NK-92 (cell line): ENCODE data around the gene PWWP2B.
"Not testable (repeated sequence)": the region's sequence is repeated elsewhere in the genome, so short reads cannot be mapped to it uniquely, and the experiment has no call there.

Source experiments
- DNase-seq: peaks from one replicate; lab custom pipeline; 2025; ENCODE audit not compliant: unreplicated experiment; lab: John Stamatoyannopoulos, UW

PWWP2B gene

DNA sequence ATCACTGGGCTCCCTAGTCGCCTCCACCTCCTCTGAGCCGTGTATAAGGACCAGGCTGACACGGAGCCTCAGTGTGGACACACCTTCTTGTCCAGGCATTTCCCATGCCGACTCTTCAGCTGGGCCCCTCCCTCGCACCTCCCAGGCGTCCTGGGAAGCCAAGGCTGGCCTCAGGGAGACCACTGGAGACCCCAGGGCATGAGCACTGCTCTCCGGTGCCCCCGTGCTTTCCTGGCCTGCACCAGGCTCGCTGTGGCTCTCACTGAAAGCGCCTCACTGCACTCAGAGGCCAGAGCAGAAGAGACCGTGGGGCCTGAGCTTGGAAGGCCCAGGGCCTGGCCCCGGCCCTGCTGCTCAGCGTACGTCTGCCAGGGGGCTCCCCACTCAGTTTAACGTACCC, 33.6 kb upstream of the PWWP2B start:
- DNase-seq, result no peak

DNA sequence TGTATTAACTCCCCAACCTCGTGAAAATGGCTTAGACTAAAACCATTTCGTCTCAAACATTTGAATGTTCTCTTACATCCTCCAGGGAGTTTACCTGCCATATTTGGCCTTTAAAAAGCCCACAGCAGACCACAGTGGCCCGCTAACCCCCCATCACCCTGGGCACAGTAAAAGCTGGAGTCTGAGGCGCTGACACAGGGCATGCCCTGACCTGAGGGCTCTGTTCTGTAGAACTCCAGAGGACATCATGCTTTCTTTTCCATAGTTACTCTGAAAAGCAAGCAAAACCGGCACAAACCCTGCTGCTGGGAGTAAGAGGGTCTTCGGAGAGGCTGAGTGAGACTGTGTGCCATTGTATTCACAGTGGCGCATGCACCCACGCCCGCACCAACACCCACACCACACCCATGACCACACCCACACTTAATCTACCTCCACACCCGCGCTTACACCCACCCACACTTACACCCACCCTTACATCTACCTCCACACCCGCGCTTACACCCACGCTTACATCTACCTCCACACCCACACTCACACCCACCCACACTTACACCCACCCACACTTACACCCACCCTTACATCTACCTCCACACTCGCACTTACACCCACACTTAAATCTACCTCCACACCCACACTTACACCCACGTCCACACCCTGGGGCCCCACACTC, 32.9 kb upstream of the PWWP2B start:
- no peak for DNase-seq

DNA sequence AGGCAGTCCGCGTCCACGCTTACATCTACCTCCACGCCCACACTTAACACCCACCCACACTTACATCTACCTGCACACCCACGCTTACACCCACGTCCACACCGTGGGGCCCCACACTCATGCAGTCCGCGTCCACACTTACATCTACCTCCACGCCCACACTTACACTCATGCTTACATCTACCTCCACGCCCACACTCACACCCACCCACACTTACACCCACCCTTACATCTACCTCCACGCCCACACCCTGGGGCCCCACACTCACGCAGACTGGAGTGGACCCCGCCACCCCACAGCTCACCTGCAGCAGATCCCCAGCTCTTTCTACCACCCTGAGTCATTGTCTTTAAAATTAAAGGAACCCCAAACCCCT, 32.4 kb upstream of the PWWP2B start:
- no peak for DNase-seq

DNA sequence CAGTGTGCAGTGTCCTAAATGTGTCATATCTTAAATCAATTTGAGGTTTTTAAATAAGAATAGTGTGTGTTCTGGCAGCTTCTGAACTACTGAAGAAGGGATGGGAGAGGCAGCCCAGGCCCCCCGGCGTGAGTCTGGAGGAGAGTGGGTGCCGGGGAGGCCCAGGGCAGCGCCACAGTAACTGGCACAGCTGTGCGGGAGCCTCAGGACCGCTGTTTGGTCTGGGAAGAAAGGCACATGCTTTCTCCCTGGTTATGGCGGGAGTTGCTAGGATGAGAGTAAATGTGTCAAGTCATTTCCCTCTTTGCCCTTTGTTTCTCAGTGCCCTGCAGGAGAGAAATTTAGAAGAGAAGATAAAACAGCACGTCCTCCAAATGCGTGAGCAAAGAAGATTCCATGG, 31.9 kb upstream of the PWWP2B start:
- no peak for DNase-seq

DNA sequence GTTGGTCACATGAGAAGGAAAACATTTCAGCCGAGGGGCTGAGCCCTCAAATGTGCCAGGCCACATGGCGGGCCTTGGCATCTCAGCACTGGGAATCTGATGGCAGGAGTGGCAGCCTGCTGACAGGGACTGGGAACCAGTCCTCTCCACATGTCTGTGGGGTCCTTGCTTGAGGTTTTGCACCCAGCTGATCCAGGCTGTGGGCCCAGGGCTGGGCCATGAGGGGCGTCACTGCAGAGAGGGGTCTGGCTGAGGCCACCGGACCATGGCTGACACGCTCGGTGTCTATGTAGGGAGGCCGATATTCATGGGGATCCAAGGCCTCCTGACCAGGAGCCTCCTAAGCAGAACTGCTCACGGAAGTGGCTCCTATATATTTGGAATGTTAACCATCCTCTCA, 31.0 kb upstream of the PWWP2B start:
- no peak for DNase-seq

DNA sequence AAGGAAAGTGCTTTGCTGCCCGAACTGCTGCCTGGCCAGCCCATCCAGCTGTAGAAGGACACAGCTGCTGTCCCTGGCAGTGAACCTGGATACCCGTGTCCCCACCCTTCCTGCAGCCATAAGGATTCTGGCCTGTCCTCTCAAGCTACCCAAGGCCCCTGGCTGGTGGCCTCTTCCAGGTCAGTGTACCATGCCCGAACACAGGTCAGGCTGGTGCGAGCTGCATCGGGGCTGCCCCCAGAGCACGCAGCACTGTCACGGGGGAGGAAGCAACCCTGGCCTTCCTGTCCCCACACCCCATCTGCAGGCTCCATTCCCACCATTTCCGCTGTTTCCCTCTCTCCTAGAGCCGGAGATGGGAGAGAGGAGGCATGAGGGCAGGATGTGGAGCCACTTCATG, 30.5 kb upstream of the PWWP2B start:
- DNase-seq, result no peak

DNA sequence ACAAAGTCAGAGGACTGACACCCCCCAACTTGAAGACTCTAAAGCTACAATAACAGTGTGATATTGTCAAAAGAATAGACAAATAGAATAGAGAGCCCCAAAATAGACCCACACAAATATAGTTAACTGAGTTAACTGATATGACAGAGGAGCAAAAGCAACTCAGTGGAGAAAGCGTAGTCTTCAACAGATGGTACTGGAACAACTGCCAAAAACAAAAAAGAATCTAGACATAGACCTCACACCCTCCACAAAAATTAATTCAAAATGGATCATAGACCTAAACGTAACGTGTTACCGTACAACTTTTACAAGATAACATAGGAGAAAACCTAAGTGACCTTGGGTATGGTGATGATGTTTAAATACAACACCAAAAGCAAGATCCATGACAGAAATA, 28.6 kb upstream of the PWWP2B start:
- no peak for DNase-seq

DNA sequence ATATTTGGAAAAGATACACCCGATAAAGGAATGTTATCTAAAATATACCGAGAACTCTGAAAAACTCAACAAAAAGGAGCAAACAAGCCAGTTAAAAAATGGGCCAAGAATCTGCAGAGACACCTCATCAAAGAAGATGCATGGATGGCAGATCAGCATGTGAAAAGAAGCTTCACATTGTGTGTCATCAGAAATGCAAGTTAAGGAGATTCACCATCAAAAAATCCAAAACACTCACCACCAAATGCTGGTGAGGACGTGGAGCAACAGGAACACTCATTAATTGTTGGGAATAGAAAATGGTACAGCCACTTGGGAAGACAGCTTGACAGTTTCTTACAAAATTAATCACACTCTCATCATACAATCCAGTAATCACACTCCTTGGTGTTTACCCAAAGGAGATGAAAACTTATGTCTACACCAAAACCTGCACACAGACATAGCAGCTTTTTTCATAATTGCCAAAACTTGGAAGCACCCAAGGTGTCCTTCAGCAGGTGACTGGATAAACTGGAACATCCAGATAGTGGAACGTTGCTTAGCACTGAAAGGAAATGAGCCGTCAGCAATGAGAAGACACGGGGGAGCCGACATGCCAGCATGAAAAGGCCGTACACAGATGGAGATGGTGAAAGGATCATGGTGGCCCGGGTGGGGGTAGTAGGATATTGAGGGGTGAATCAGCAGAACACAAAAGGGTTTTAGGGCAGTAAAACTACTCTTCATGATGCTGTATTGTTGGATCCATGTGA, 27.9 kb upstream of the PWWP2B start:
- no peak for DNase-seq

DNA sequence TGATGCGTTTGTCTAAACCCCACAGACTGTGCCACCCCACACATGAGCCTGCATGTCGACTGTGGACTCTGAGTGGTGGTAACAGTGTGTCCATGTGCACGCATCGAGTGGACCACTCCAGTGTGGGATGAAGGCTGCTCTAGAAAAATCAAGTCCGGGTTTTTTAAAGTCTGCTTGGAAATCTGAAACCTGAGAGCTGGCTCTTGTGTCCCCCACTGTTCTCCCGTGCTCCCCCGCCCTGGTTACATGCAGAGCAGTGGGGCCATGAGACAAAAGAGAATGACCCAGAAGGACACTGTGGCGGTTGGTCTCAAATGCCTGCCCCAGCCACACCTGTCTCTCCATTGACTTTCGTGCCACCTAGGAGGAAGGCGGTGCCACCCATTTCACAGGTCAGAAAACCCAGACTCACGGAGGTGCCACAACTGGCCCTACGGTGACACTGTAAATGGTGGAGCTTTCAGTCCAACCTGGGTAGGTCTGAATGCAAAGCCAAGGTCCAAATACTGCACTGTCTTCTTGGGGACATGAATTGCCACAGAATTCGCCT, 27.3 kb upstream of the PWWP2B start:
- no peak for DNase-seq

DNA sequence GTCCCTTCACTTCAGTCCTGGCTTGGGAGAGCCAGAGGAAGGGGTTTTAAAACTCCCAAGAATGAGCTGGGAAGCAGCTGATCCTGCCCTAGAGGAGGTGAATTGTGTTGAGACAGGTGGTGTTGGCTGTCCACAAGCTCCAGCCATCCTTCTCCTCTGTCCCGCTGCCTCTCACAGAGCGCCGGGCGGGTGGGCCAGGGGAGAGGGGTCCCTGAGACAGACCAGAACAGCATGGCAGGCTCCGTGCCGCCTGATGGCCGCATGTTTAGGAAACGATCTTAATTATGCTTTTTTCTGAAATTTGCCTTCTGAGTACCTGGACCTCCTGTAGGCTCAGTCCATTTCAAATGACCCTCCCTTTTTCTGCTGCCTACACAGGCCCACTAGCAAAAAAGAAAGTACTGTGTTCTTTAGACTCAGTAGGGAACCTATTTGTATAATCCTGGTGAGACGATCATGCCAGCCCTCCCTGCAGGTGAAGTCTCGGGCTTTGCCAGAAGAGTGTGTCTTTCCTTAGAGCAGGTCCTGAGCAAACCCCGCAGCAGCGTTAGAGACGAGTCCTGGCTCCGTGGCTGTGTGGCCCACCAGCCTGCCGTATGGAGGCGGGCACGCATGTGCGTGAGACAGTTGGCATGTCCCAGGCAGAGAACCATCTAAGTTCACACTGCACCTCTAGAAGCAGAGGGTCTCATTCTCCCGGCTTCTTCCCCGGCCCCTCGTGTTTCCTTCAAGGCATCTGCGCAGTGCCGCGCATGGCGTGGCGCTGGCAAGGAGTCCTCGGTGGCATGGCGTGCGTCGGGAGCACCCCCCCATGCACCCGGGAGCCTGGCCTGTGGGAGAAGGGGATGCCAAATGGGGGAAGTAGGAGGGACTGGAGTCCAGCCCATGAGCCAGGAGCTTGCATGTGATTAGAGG, 26.3 kb upstream of the PWWP2B start:
- DNase-seq, result no peak

DNA sequence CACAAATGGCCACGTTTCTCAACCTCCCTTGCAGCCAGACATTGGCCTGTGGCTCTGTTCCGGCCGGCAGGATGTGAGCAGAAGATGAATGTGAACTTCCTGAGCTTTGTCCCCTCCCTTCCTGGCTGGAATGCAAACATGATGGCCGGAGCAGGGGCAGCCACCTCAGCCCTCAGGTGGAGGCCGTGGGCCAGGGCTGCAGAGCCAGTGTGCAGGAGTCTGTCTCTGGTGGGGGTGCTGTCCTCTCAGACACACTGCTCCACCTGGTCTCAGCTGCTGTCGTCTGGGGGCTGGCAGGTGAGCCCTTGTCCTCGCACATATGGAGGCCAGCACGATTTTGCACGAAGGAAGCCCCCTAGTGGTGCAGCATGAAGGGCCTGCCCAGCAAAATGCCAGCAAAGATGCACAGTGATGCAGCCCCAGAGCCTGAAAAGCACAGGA, 25.3 kb upstream of the PWWP2B start:
- no peak for DNase-seq

DNA sequence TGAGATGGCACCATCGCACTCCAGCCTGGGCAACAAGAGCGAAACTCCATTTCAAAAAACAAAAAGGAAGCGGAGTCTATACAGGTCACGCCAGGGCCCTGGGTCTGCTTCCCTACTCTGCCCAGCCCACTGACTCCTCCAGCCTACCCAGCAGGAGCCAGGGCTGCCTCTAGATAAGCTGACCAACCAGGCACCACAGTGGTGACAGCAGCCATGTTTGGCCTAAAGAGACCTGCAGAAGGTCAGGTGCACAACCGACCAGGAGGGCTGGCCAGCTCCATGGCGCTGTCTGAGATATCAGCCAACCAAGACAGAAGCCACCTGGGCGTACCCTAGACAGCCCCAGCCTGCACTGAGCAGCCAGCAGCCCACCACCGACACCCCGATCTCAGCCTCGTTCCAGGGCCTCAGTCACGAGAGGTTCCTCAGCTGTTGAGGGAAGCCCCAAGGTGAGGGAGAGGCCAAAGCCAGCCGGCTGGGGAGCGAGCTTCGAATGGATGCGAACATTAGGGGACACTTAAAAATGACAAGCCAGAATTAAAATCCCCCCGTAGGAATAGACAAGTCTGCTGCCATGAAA, 24.4 kb upstream of the PWWP2B start:
- DNase-seq, result no peak

DNA sequence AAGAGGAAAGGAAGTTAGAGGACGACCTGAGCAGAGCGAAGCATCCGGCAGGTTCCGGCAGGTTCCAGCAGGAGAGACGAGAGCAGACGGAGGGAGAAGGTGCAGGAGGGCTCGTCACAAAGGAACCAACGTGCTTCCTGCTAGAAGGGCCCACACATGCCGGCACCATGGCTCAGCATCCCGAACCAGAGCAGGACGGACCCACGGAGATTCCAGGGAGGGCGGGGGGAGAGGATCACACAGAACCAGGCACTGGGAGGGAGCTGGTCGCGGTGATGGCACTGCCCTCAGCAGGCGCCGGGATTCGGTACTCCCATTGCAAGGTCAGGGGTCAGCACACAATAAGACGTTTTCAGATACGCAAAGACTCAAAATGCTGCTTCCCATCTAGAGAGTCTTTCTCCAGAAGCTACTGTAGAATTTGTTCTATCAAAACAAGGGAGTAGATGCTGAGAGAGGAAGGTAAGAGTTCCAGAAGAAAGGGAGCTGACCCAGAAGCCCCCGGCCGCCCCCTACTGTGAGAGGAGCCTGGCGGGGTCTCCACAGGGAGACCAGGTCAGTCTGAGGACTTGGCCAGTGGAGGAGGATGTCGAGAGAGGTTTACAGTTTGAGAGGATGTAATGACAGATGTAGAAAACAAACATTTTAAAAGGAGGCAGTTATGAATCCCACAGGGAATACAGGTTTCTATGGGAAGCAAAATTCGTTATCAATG, 23.6 kb upstream of the PWWP2B start:
- DNase-seq, result no peak

DNA sequence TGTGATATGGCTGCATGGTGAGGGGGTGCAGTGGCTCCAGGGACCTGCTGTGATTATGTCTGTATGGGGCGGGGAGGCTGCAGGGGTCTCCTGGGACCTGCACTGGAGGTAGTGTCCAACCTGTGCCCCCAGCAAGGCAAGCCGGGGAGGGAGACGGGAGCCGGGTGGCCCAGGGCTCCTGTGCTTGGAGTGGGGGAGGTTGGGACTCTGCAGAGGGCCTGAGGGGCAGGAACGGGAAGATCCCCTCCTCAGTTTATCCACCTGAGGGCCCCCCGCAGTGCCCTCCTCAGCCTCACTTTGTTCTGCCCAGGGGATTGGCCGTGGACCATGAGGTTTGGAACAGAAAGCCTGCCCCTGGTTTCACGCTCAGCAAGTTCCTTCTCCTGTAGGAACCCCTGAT, 22.8 kb upstream of the PWWP2B start:
- DNase-seq, result no peak

DNA sequence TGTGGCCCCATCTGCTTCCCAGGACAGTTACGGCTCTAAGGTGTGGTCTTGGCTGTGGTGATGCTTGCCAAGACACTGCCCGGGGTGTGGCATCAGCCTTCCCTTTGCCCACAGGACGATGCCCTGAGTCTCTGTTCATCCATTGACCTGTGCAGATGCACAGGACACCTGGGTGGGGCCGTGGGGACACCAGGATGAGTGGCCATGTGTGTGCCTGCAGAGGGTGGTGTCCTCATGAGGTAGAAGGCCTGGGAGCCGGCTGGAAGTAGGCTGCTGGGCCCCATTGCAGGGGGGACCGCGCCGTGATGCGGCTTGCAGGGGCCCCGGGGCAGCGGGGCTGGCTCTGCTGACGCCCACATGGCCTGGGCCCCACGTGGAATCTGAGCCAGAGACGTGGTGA, 22.4 kb upstream of the PWWP2B start:
- DNase-seq, result no peak

DNA sequence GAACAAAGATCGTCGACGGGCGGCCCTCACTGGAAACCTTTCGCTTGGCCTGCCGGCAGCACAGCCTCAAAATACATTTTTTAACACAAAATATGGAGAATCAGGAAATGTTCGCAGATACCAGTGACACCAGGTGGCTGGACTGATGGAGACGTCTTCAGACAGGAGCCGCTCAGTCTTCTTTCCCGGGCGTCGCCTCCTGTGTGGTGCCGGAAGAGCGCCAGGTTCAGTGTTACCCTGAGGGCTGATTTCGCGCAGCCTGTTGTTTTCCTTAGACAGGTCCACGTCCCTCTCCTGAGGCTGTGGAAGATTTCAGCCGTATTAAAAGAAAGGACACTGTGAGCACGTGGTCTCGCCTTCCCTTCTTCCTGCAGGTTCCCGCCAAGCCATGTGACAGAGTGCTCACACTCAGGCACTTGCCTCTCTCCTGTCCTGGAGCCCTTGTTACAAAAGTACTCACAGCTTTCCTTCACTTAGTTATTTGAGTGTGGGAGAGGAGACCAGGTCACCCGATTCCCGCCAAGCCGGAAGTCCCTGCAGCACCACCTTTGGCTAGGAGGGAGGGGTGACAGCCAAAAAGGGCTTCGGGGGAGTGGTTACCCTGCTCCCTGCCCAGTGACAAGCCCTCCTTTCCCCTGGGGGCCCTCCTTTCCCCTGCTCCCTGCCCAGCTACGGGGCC, 21.7 kb upstream of the PWWP2B start:
- no peak for DNase-seq

DNA sequence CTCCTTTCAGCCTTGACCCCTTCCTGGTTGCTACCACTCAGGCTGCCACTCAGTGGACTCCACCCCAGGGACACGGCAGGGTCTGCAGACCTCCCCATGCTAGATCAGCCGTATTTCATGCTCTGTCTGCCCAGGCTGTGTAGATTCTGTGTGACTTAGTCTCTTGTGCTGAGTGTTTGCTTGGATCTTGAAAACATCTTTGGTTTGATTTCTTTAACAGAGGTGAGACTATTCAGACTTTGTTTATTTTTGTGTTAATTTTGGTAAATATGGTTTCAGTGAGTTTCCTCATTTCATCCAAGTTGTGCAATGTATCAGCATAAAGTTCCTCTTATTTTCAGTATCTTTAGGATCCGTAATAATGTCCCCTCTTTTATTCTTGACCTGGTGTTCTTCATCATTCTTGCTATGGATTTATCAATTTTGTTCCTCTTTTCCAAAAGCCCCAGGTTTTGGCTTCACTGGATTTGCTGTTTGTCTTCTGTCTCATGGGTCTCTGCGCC, 21.2 kb upstream of the PWWP2B start:
- no peak for DNase-seq

DNA sequence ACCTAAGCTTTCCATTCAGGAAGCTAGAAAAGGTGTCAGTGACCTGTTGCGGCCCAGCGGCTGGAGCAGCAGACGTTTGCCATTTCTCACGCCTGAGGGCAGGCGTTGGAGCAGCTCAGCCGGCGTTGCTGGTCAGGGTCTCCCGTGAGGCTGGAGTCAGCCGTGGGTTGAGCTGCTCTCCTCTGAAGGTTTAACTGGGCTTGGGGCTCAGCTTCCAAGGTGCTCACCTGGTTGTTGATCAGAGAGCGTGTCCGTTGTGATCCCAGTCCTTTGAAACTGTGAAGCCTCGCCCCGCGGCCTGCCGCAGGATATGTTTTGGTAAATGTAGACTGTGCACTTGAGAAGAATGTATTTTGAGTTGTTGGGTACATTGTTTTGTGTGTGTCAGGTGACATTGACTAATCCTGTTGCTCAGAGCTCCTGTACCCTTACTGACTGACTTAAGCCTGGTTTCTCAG, 20.6 kb upstream of the PWWP2B start:
- DNase-seq, result no peak

DNA sequence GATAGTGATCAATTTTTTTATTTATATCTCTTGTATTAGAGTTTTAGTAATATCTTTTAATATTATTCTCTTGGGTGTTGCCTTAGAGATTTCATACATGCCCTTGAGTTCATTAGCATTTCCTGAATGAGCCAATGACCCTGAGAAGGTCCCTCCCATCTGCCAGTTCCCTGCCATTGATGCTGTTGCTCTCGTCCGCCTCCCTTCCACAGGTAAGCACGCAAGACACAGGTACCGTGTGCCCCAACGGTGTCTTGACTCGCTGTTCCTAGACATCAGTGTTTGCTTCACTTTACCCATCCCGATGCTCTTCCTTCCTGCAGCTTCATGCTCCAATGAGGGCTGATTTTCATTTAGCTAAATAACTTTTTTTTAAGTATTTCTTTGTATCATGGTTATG, 19.7 kb upstream of the PWWP2B start:
- no peak for DNase-seq

DNA sequence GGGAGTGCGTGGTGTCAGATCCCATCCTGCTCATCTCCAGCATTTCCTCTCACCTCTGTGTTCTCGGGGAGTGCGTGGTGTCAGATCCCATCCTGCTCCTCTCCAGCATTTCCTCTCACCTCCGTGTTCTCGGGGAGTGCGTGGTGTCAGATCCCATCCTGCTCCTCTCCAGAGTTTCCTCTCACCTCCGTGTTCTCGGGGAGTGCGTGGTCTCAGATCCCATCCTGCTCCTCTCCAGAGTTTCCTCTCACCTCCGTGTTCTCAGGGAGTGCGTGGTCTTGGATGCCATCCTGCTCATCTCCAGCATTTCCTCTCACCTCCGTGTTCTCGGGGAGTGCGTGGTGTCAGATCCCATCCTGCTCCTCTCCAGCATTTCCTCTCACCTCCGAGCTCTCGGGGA, 18.0 kb upstream of the PWWP2B start:
- DNase-seq, result not testable (repeated sequence)
